NCI-H460 (cell line): ENCODE results near the gene LIME1. TPM values are rescaled to one million over a fixed set of nuclear protein-coding genes. Genes with fewer than 3 reads are reported as not detected.

ENCODE experiments used
- DNase-seq: peaks from one replicate; pipeline ENCODE4 v3.0.0-alpha.2; 2016; ENCODE audit warnings: low read depth; ENCODE audit errors: extremely low read depth
- small RNA-seq, 2 experiments: library from RNA; depleted of rRNA; stranded (forward); fragments of <200 nt; gene quantifications; one replicate each; pipeline ENCODE3, GENCODE V24; 2014
- total RNA-seq: library from RNA; depleted of rRNA; stranded (reverse); fragments of >200 nt; shearing (Covaris generic); gene quantifications from 2 replicates; pipeline ENCODE4 v1.2.3, GENCODE V29; 2014; rRNA removed

The LIME1 gene
- total RNA-seq, 1 experiment from 2014 or later = 6.6 TPM

GRCh38 chr20:63787749-63788148 lies 51.3 kb downstream of the LIME1 start:
- DNase-seq = no peak

Small RNAs within 50 kb of the gene (small RNA-seq; reads per million reads assigned to genes)
- gene LIME1 (0 to 0.29 reads per million in 2 experiments), gene TNFRSF6B (0 reads per million in 2 experiments)

Other genes starting within 250 kb of the LIME1 start
- gene EEF1A2, start 237.6 kb upstream of the LIME1 start, total RNA-seq = 224 and 275 TPM in 2 replicates
- 44.7 and 63.2 TPM in 2 replicates for gene PPDPF, start 215.9 kb upstream of the LIME1 start, total RNA-seq
- 1.5 and 2.2 TPM in 2 replicates for gene PTK6, start 199.3 kb upstream of the LIME1 start, total RNA-seq
- gene SRMS, start 188.9 kb upstream of the LIME1 start, total RNA-seq = not detected in 2 replicates
- gene FNDC11, start 182.5 kb upstream of the LIME1 start, total RNA-seq = 0.05 TPM in 1 of 2 replicates, not detected in the other
- 10.1 and 12.1 TPM in 2 replicates for gene HELZ2, start 162.4 kb upstream of the LIME1 start, total RNA-seq
- gene GMEB2, start 109.6 kb upstream of the LIME1 start, total RNA-seq = 13.1 and 14.0 TPM in 2 replicates
- gene STMN3, start 83.2 kb upstream of the LIME1 start, total RNA-seq = 1.8 and 2.5 TPM in 2 replicates
- gene RTEL1, start 78.4 kb upstream of the LIME1 start, total RNA-seq = 4.1 and 6.3 TPM in 2 replicates
- 0.10 TPM in 1 of 2 replicates, not detected in the other for gene TNFRSF6B, start 40.0 kb upstream of the LIME1 start, total RNA-seq
- gene ARFRP1, start 28.7 kb upstream of the LIME1 start, total RNA-seq = 12.1 and 15.9 TPM in 2 replicates
- gene ZGPAT, start 28.6 kb upstream of the LIME1 start, total RNA-seq = 10.6 and 12.8 TPM in 2 replicates
- 15.5 and 19.4 TPM in 2 replicates for gene SLC2A4RG, start 3.1 kb downstream of the LIME1 start, total RNA-seq
- 0.20 and 0.30 TPM in 2 replicates for gene ZBTB46, start 94.6 kb downstream of the LIME1 start, total RNA-seq
- not detected in 2 replicates for gene ABHD16B, start 124.8 kb downstream of the LIME1 start, total RNA-seq
- 97.6 and 103 TPM in 2 replicates for gene TPD52L2, start 128.6 kb downstream of the LIME1 start, total RNA-seq
- 30.7 and 31.9 TPM in 2 replicates for gene DNAJC5, start 158.5 kb downstream of the LIME1 start, total RNA-seq
- 17.9 and 18.5 TPM in 2 replicates for gene UCKL1, start 219.8 kb downstream of the LIME1 start, total RNA-seq
- 6.6 and 6.9 TPM in 2 replicates for gene ZNF512B, start 233.3 kb downstream of the LIME1 start, total RNA-seq
- 2.6 and 3.6 TPM in 2 replicates for gene SAMD10, start 243.0 kb downstream of the LIME1 start, total RNA-seq
- 45.1 and 47.9 TPM in 2 replicates for gene PRPF6, start 244.5 kb downstream of the LIME1 start, total RNA-seq